Stimulated activated memory B cell treated with anti-CD40 and anti-IgM and Interleukin-4, amounts not matched to agents 10 μg/mL and 1 μg/mL and 100 μg/mL, for 72 hours (primary cell): Measurements from ENCODE around the gene KCNH6.

Experiments
- ATAC-seq: fragments of 150-1000 bp; cut with Tn5 transposase; 2 replicates; pipeline ENCODE4 v1.10.0; 2021
- H3K27ac Mint-ChIP-seq: one replicate; pipeline ENCODE4 v1.8.0; 2022; ENCODE audit warnings: mild to moderate bottlenecking, mixed read lengths
- H3K27me3 Mint-ChIP-seq: one replicate; pipeline ENCODE4 v1.8.0; 2022; ENCODE audit warnings: mixed read lengths
- H3K36me3 Mint-ChIP-seq: one replicate; pipeline ENCODE4 v1.8.0; 2022; ENCODE audit warnings: mixed read lengths
- H3K4me1 Mint-ChIP-seq: one replicate; pipeline ENCODE4 v1.8.0; 2022; ENCODE audit warnings: mixed read lengths
- H3K4me3 Mint-ChIP-seq: one replicate; pipeline ENCODE4 v1.8.0; 2022; ENCODE audit warnings: mild to moderate bottlenecking, moderate library complexity, mixed read lengths
- H3K9me3 Mint-ChIP-seq: one replicate; pipeline ENCODE4 v1.8.0; 2022; ENCODE audit warnings: mixed read lengths

Gene KCNH6

GRCh38 chr17:63481488-63481870 lies 41.7 kb upstream of the KCNH6 start:
- no peak for ATAC-seq
- H3K9me3 Mint-ChIP-seq = no peaks in the 10 kb centered on the region
- H3K36me3 Mint-ChIP-seq = no peaks in the 10 kb centered on the region
- H3K4me3 Mint-ChIP-seq = no peak overlapping the region
- H3K27me3 Mint-ChIP-seq = peaks cover 64% of the 10 kb centered on the region
- peaks cover 27% of the 10 kb centered on the region for H3K4me1 Mint-ChIP-seq
- H3K27ac Mint-ChIP-seq = no peak overlapping the region

- Mint-ChIP-seq H3K9me3 (no peaks in the 10 kb centered on the region), H3K27ac (no peak overlapping the region), H3K4me3 (no peak overlapping the region), H3K36me3 (no peaks in the 10 kb centered on the region), H3K27me3 (peaks cover 61% of the 10 kb centered on the region), H3K4me1 (peaks cover 35% of the 10 kb centered on the region)
- no peak for ATAC-seq
These were observed 40.6 kb upstream of the KCNH6 start for GRCh38 chr17:63482509-63482908.

DNA sequence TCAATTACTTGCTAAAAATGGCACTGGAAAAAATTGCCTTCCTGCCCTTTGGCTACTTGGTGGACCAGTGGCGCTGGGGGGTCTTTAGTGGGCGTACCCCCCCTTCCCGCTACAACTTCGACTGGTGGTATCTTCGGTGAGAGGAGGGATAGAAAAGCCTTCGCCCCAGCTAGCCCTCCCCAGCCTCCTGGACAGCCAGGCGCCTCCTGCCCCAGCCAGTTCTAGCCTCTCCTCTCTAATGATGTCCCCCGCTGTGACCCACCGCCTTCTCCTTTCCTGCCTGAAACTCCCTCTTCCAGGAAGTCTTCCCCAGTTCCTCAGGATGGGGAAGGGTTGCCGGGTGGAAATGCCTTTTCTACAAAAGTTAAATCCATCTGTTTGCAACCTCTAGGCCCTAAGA lies 40.1 kb upstream of the KCNH6 start:
- peaks cover 32% of the 10 kb centered on the region for H3K4me1 Mint-ChIP-seq
- H3K27ac Mint-ChIP-seq = no peak overlapping the region
- ATAC-seq = no peak
- H3K9me3 Mint-ChIP-seq = no peaks in the 10 kb centered on the region
- H3K36me3 Mint-ChIP-seq = no peaks in the 10 kb centered on the region
- H3K4me3 Mint-ChIP-seq = no peak overlapping the region
- peaks cover 55% of the 10 kb centered on the region for H3K27me3 Mint-ChIP-seq

- Mint-ChIP-seq H3K4me1 (peaks cover 25% of the 10 kb centered on the region), H3K4me3 (no peak overlapping the region), H3K27ac (no peak overlapping the region), H3K9me3 (no peaks in the 10 kb centered on the region), H3K36me3 (no peaks in the 10 kb centered on the region), H3K27me3 (peaks cover 47% of the 10 kb centered on the region)
- ATAC-seq = no peak
These were observed 39.2 kb upstream of the KCNH6 start for GRCh38 chr17:63483655-63484575.

DNA sequence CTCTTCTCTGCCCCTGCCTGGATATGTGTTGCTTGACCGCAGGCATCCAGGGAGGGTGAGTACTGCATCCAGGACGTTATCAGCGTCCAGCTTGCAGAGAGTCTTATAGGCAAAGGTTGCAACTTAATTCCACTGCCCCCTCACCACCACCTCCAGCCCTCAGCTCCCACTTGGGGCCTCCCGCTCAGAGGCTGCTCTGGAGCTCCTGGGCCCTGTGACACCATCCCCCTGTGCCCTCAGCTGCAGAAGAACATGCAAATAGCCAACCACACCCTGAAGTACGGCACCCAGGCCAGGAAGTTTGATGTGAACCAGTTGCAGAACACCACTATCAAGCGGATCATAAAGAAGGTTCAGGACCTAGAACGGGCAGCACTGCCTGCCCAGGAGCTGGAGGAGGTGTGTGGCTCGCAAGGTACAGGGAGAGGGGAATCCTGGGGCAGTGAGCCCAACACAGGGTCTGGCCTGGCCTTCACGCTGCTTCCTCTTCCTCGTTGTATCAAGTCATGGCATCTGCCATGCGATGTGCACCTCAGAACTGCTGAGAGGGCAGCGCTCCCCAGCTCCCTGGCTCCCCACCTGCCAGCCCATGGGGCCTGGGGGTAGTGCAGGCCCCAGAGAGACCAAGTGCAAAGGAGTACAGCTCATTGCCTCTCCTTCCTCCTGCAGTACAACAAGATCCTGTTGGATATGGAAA lies 36.7 kb upstream of the KCNH6 start:
- Mint-ChIP-seq H3K4me3 (no peak overlapping the region), H3K36me3 (no peaks in the 10 kb centered on the region), H3K27me3 (peaks cover 21% of the 10 kb centered on the region), H3K4me1 (peaks cover 19% of the 10 kb centered on the region), H3K27ac (peak overlapping the region; percentile 55), H3K9me3 (no peaks in the 10 kb centered on the region)
- ATAC-seq = no peak

GRCh38 chr17:63487014-63487339 lies 36.2 kb upstream of the KCNH6 start:
- Mint-ChIP-seq H3K27me3 (peaks cover 16% of the 10 kb centered on the region), H3K4me3 (no peak overlapping the region), H3K4me1 (peaks cover 19% of the 10 kb centered on the region), H3K36me3 (no peaks in the 10 kb centered on the region), H3K27ac (no peak overlapping the region), H3K9me3 (no peaks in the 10 kb centered on the region)
- no peak for ATAC-seq

GRCh38 chr17:63488851-63489250 lies 34.3 kb upstream of the KCNH6 start:
- Mint-ChIP-seq H3K27me3 (no peaks in the 10 kb centered on the region), H3K4me1 (peaks cover 19% of the 10 kb centered on the region), H3K27ac (no peak overlapping the region), H3K4me3 (no peak overlapping the region), H3K36me3 (no peaks in the 10 kb centered on the region), H3K9me3 (no peaks in the 10 kb centered on the region)
- no peak for ATAC-seq

GRCh38 chr17:63489291-63489690 lies 33.9 kb upstream of the KCNH6 start:
- Mint-ChIP-seq H3K4me1 (peaks cover 19% of the 10 kb centered on the region), H3K27me3 (no peaks in the 10 kb centered on the region), H3K36me3 (no peaks in the 10 kb centered on the region), H3K27ac (no peak overlapping the region), H3K9me3 (no peaks in the 10 kb centered on the region), H3K4me3 (no peak overlapping the region)
- ATAC-seq = no peak

GRCh38 chr17:63490329-63490728 lies 32.8 kb upstream of the KCNH6 start:
- H3K9me3 Mint-ChIP-seq = no peaks in the 10 kb centered on the region
- no peak for ATAC-seq

GRCh38 chr17:63490858-63491400 lies 32.2 kb upstream of the KCNH6 start:
- Mint-ChIP-seq H3K4me3 (no peak overlapping the region), H3K27me3 (no peaks in the 10 kb centered on the region), H3K36me3 (no peaks in the 10 kb centered on the region), H3K9me3 (no peaks in the 10 kb centered on the region), H3K27ac (no peak overlapping the region), H3K4me1 (peaks cover 18% of the 10 kb centered on the region)
- no peak for ATAC-seq

More at GRCh38 chr17:63490329-63490728, 32.8 kb upstream of the KCNH6 start:
- Mint-ChIP-seq H3K36me3 (no peaks in the 10 kb centered on the region), H3K4me1 (peaks cover 19% of the 10 kb centered on the region), H3K27ac (no peak overlapping the region), H3K27me3 (no peaks in the 10 kb centered on the region), H3K4me3 (no peak overlapping the region)

- Mint-ChIP-seq H3K4me3 (no peak overlapping the region), H3K27ac (no peak overlapping the region), H3K27me3 (no peaks in the 10 kb centered on the region), H3K36me3 (no peaks in the 10 kb centered on the region), H3K4me1 (peaks cover 13% of the 10 kb centered on the region), H3K9me3 (no peaks in the 10 kb centered on the region)
- no peak for ATAC-seq
These were observed 31.7 kb upstream of the KCNH6 start for GRCh38 chr17:63491413-63491812.

DNA sequence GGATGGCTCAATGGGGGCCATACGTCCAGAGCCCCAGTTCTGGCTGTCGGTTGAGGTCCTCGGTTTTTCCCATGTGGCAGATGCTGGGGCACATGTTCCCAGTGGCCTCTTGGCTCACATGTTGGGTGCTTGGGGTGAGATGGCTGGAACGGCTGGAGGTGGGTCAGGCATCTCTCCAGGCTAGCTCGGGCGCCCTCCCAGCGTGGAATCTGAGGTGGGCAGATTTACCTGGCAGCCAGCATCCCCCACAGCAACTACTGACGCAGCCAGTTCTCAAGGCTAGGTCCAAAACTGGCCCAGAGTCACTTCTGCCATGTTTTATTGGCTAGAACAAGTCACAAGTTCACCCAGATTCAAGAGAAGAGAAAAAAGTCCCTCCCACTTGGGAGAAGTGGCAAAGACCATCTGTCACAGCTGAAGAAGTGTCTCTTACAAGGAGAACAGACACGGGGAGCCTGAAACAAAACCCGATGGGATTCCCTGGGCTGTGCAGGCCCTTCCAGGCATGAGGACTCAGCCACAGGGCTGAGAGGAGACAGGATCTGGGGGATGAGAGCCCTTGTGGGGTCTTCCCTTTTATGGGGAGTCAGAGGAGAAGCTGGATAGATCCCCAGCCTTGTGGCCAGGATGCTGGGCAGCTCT lies 31.1 kb upstream of the KCNH6 start:
- no peaks in the 10 kb centered on the region for H3K27me3 Mint-ChIP-seq
- ATAC-seq = no peak
- H3K36me3 Mint-ChIP-seq = no peaks in the 10 kb centered on the region
- H3K9me3 Mint-ChIP-seq = no peaks in the 10 kb centered on the region
- H3K4me3 Mint-ChIP-seq = no peak overlapping the region
- H3K27ac Mint-ChIP-seq = no peak overlapping the region
- H3K4me1 Mint-ChIP-seq = peaks cover 6% of the 10 kb centered on the region

GRCh38 chr17:63492940-63493339 lies 30.2 kb upstream of the KCNH6 start:
- no peaks in the 10 kb centered on the region for H3K9me3 Mint-ChIP-seq
- no peaks in the 10 kb centered on the region for H3K27me3 Mint-ChIP-seq
- H3K4me3 Mint-ChIP-seq = no peak overlapping the region
- H3K36me3 Mint-ChIP-seq = no peaks in the 10 kb centered on the region
- no peak overlapping the region for H3K27ac Mint-ChIP-seq
- no peaks in the 10 kb centered on the region for H3K4me1 Mint-ChIP-seq
- no peak for ATAC-seq

DNA sequence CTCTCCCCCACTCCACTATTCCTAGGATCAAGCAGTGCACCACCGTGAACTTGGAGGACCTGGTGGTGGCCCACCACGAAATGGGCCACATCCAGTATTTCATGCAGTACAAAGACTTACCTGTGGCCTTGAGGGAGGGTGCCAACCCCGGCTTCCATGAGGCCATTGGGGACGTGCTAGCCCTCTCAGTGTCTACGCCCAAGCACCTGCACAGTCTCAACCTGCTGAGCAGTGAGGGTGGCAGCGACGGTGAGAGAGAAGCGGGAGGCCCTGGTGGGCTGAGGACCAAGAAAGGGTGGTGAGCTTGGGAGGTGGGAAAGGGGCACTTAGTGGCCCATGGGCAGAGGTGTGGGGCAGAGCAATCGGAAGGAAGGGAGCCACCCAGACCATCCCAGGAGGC lies 29.7 kb upstream of the KCNH6 start:
- ATAC-seq = no peak
- no peaks in the 10 kb centered on the region for H3K27me3 Mint-ChIP-seq
- H3K27ac Mint-ChIP-seq = no peak overlapping the region
- no peaks in the 10 kb centered on the region for H3K9me3 Mint-ChIP-seq
- no peaks in the 10 kb centered on the region for H3K4me1 Mint-ChIP-seq
- no peaks in the 10 kb centered on the region for H3K36me3 Mint-ChIP-seq
- no peak overlapping the region for H3K4me3 Mint-ChIP-seq

DNA sequence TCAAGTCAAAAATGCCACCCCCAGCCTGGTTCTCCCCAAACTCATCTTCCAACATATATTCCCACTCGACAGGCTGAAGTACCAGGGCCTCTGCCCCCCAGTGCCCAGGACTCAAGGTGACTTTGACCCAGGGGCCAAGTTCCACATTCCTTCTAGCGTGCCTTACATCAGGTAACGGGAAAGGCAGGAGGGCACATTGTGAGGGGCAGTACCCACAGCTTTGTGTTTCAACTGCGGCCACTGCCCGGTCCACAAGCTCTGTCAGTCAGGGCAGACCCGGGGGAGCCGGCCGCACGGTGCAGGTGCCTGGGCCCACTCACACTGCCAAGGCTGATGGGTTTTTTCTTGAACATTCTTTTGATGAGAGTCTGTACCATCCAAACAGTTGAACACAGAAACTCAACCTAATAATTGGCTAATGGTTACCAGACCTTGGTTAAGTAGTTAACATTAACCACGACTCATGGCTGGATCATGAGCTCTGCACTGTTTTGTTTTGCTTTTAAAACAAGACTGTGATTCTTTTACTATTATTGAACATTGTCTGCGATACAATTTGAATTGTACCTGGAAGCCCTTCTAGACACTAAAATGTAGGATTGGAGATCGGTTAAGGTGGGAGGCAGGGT lies 28.7 kb upstream of the KCNH6 start:
- H3K27me3 Mint-ChIP-seq = no peaks in the 10 kb centered on the region
- no peak overlapping the region for H3K27ac Mint-ChIP-seq
- H3K4me3 Mint-ChIP-seq = no peak overlapping the region
- no peak for ATAC-seq
- H3K4me1 Mint-ChIP-seq = no peaks in the 10 kb centered on the region
- H3K36me3 Mint-ChIP-seq = no peaks in the 10 kb centered on the region
- H3K9me3 Mint-ChIP-seq = no peaks in the 10 kb centered on the region
